ENCODE results near the gene ABHD11. TPM values are rescaled to one million over a fixed set of nuclear protein-coding genes. Genes with fewer than 3 reads are reported as not detected.

ABHD11 gene
- total RNA-seq, 1 donor from 2014 or later, result 21.1 TPM

- Histone ChIP-seq H3K27ac (no peak overlapping the region), H3K27me3 (ENCODE audit: low read depth) (no peaks in the 10 kb centered on the region), H3K36me3 (peaks cover 42% of the 10 kb centered on the region), H3K9me3 (no peaks in the 10 kb centered on the region), H3K4me1 (peaks cover 16% of the 10 kb centered on the region), H3K4me3 (no peak overlapping the region)
- ATAC-seq (no peak), DNase-seq (no peak)
- intact Hi-C loops (cut with DNase I), result no loop called here
- TF ChIP-seq, protein P1, sequence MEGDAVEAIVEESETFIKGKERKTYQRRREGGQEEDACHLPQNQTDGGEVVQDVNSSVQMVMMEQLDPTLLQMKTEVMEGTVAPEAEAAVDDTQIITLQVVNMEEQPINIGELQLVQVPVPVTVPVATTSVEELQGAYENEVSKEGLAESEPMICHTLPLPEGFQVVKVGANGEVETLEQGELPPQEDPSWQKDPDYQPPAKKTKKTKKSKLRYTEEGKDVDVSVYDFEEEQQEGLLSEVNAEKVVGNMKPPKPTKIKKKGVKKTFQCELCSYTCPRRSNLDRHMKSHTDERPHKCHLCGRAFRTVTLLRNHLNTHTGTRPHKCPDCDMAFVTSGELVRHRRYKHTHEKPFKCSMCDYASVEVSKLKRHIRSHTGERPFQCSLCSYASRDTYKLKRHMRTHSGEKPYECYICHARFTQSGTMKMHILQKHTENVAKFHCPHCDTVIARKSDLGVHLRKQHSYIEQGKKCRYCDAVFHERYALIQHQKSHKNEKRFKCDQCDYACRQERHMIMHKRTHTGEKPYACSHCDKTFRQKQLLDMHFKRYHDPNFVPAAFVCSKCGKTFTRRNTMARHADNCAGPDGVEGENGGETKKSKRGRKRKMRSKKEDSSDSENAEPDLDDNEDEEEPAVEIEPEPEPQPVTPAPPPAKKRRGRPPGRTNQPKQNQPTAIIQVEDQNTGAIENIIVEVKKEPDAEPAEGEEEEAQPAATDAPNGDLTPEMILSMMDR (IDR thresholded peaks at IDR 0.05), result no peak
These were observed 37.9 kb downstream of the ABHD11 start for GRCh38 chr7:73700581-73701134.

DNA sequence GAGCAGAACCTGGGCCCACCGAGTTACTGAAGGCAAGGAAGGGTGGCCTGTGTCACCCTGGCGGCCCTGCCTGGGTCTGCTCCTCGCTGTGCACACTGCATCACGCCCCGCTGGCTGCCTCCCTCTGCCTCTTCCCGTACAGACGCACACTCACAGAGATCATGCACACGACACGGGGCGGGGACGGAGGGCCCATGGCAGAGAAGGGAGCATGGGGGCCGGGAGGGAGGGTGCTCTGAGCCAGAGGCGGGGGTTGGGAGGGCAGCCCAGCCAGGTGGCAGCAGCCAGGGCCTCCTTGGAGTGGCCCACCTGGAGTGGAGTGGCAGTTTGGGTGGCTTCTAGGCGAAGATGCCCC, 38.6 kb downstream of the ABHD11 start:
- H3K27ac ChIP-seq, result no peak overlapping the region
- no peak overlapping the region for H3K4me3 ChIP-seq
- H3K36me3 ChIP-seq, result peaks cover 48% of the 10 kb centered on the region
- intact Hi-C loops (cut with DNase I), result no loop called here
- H3K4me1 ChIP-seq, result peaks cover 10% of the 10 kb centered on the region
- TF ChIP-seq, protein P1 (IDR thresholded peaks at IDR 0.05), result no peak
- H3K9me3 ChIP-seq, result no peaks in the 10 kb centered on the region
- no peaks in the 10 kb centered on the region for H3K27me3 ChIP-seq (ENCODE audit: low read depth)
- ATAC-seq (no peak), DNase-seq (no peak)

DNA sequence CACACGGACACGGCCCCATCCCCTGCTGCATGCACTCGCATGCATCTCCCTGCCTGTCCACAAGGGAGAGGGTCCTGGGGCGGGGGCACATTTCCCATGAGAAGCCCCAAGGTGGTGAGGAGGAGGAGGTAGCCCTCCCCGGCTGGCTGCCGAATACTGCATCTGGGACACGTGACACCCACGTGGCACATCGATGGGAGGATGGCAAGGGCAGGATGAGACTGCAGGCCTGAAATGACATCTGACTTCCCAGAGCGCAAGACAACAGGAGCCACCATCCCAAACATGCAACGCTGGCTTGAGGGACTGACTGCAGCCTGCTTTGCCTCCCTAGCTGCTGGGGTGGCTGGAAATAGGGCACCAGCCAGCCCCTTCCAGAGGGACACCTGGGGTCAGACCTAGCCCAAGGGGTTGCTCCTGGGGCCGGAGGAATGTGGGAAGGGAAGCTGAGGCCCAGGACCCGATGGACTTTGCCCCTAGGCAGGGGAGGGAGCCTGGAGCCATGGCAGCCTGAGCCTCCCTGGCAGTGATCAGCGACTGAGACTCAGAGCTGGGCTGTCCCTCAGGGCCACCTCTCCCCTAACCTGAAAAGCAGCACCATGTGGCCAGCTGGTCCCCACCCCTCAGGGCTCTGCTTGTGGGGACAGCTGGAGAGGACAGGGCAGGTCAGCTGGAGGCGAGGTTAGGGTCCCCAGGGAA, 39.1 kb downstream of the ABHD11 start:
- H3K27me3 ChIP-seq (ENCODE audit: low read depth), result no peaks in the 10 kb centered on the region
- peaks cover 53% of the 10 kb centered on the region for H3K36me3 ChIP-seq
- ATAC-seq, result no peak

DNA sequence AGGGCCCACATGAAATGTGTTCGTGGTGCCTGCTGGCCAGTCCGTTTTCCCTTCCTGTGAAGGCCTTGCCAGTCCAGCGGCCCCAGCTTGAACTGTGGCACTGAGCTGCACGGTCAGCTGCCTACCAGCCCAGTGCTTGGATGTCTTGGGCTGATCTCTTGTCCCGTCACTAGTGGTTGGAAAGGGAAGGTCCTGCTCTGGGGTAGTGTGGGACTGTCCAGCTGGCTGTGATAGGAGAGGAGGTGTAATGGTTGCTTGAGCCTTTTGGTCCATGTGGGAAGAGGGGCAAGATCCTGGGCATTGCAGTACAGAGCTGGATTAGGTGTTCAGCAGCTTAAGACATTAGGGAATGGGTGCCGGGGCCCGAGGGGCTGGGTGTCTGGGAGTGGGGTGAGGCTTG, 40.2 kb downstream of the ABHD11 start:
- TF ChIP-seq, protein P1 (IDR thresholded peaks at IDR 0.05), result no peak
- H3K36me3 ChIP-seq, result peaks cover 64% of the 10 kb centered on the region
- no peaks in the 10 kb centered on the region for H3K4me1 ChIP-seq
- intact Hi-C loops (cut with DNase I), result no loop called here
- no peaks in the 10 kb centered on the region for H3K9me3 ChIP-seq
- H3K4me3 ChIP-seq, result no peak overlapping the region
- no peak overlapping the region for H3K27ac ChIP-seq
- H3K27me3 ChIP-seq (ENCODE audit: low read depth), result no peaks in the 10 kb centered on the region
- no peak for DNase-seq
- no peak for ATAC-seq

More for the DNA sequence above, 39.1 kb downstream of the ABHD11 start:
- Histone ChIP-seq H3K27ac (no peak overlapping the region), H3K4me1 (peaks cover 6% of the 10 kb centered on the region), H3K4me3 (no peak overlapping the region), H3K9me3 (no peaks in the 10 kb centered on the region)
- DNase-seq, result no peak
- TF ChIP-seq, protein P1 (IDR thresholded peaks at IDR 0.05), result no peak
- intact Hi-C loops (cut with DNase I), result no loop called here

- intact Hi-C loops (cut with DNase I), result no loop called here
- no peak for ATAC-seq
- Histone ChIP-seq H3K9me3 (no peaks in the 10 kb centered on the region), H3K4me3 (no peak overlapping the region), H3K4me1 (no peaks in the 10 kb centered on the region), H3K27me3 (ENCODE audit: low read depth) (no peaks in the 10 kb centered on the region), H3K36me3 (peaks cover 84% of the 10 kb centered on the region), H3K27ac (no peak overlapping the region)
- no peak for DNase-seq
- TF ChIP-seq, protein P1 (IDR thresholded peaks at IDR 0.05), result no peak
These were observed 42.2 kb downstream of the ABHD11 start for GRCh38 chr7:73696372-73696771.
